H9 (cell line): ENCODE measurements around the gene TCP11X2. TPM values are rescaled to one million over a fixed set of nuclear protein-coding genes. Genes with fewer than 3 reads are reported as not detected.

ENCODE experiments used
- DNase-seq: peaks from one replicate; pipeline ENCODE4 v3.0.0-alpha.2; 2017
- H2AFZ ChIP-seq: one replicate; pipeline ENCODE4 v1.6.1; 2013; ENCODE audit warnings: mild to moderate bottlenecking, low read length, control low read depth, moderate library complexity
- H2AK5ac ChIP-seq: 2 replicates; pipeline ENCODE4 v1.6.1; 2013; ENCODE audit warnings: low read length, control low read depth, mixed read lengths; ENCODE audit not compliant: insufficient read length
- H2BK120ac ChIP-seq: one replicate; pipeline ENCODE4 v1.6.1; 2013; ENCODE audit warnings: low read depth, mild to moderate bottlenecking, low read length, control low read depth, inconsistent platforms; ENCODE audit not compliant: poor library complexity, severe bottlenecking
- H2BK12ac ChIP-seq: 2 replicates; pipeline ENCODE4 v1.6.1; 2013; ENCODE audit warnings: low read length, control low read depth, mixed read lengths, low read depth; ENCODE audit not compliant: insufficient read length
- H2BK15ac ChIP-seq: 2 replicates; pipeline ENCODE4 v1.6.1; 2013; ENCODE audit warnings: low read depth, low read length, control low read depth
- H2BK20ac ChIP-seq: one replicate; pipeline ENCODE4 v1.6.1; 2013; ENCODE audit warnings: low read depth, mild to moderate bottlenecking, low read length, control low read depth, inconsistent platforms; ENCODE audit not compliant: poor library complexity, severe bottlenecking
- H2BK5ac ChIP-seq: 2 replicates; pipeline ENCODE4 v1.6.1; 2013; ENCODE audit warnings: low read length, control low read depth, mixed read lengths; ENCODE audit not compliant: insufficient read length
- H3K14ac ChIP-seq: 2 replicates; pipeline ENCODE4 v1.6.1; 2013; ENCODE audit warnings: low read length, control low read depth; ENCODE audit not compliant: insufficient read depth
- H3K18ac ChIP-seq: 2 replicates; pipeline ENCODE4 v1.6.1; 2013; ENCODE audit warnings: low read depth, mild to moderate bottlenecking, mixed read lengths, low read length, control low read depth; ENCODE audit not compliant: insufficient read length
- H3K23ac ChIP-seq: 2 replicates; pipeline ENCODE4 v1.6.1; 2013; ENCODE audit warnings: low read length, control low read depth, mixed read lengths, low read depth; ENCODE audit not compliant: insufficient read length
- H3K23me2 ChIP-seq: 2 replicates; pipeline ENCODE4 v1.6.1; 2013; ENCODE audit warnings: low read depth, mild to moderate bottlenecking, mixed read lengths, low read length, control low read depth; ENCODE audit not compliant: insufficient read length, poor library complexity, severe bottlenecking
- H3K27ac ChIP-seq: 2 replicates; pipeline ENCODE4 v1.5.1; 2013; ENCODE audit warnings: low read length, control low read depth, mixed read lengths, low read depth; ENCODE audit not compliant: insufficient read length
- H3K27me3 ChIP-seq: 2 replicates; pipeline ENCODE4 v1.6.1; 2013; ENCODE audit warnings: low read length, control low read depth, inconsistent platforms; ENCODE audit not compliant: insufficient read depth
- H3K4ac ChIP-seq: 2 replicates; pipeline ENCODE4 v1.6.1; 2013; ENCODE audit warnings: low read depth, mild to moderate bottlenecking, control low read depth, inconsistent platforms, low read length, moderate library complexity
- H3K4me1 ChIP-seq: 2 replicates; pipeline ENCODE4 v1.6.1; 2013; ENCODE audit warnings: low read length, control low read depth, inconsistent platforms; ENCODE audit not compliant: insufficient read depth
- H3K4me2 ChIP-seq: 2 replicates; pipeline ENCODE4 v1.6.1; 2013; ENCODE audit warnings: low read length, control low read depth, mixed read lengths; ENCODE audit not compliant: insufficient read length, insufficient read depth
- H3K56ac ChIP-seq: 2 replicates; pipeline ENCODE4 v1.6.1; 2013; ENCODE audit warnings: low read depth, mild to moderate bottlenecking, mixed read lengths, low read length, control low read depth; ENCODE audit not compliant: insufficient read length
- H3K79me1 ChIP-seq: 2 replicates; pipeline ENCODE4 v1.6.1; 2013; ENCODE audit warnings: low read depth, mild to moderate bottlenecking, moderate library complexity, low read length, control low read depth, inconsistent platforms; ENCODE audit not compliant: insufficient read depth, poor library complexity, severe bottlenecking
- H3K79me2 ChIP-seq: 2 replicates; pipeline ENCODE4 v1.6.1; 2013; ENCODE audit warnings: low read length, control low read depth, inconsistent platforms; ENCODE audit not compliant: insufficient read depth
- H3K9ac ChIP-seq: 2 replicates; pipeline ENCODE4 v1.6.1; 2013; ENCODE audit warnings: low read length, control low read depth, mixed read lengths; ENCODE audit not compliant: insufficient read length; ENCODE audit errors: extremely low read depth
- H3K9me3 ChIP-seq: one replicate; pipeline ENCODE4 v1.6.1; 2013; ENCODE audit warnings: low read depth, low read length, inconsistent platforms; ENCODE audit not compliant: control insufficient read depth
- H3T11ph ChIP-seq: one replicate; pipeline ENCODE4 v1.6.1; 2013; ENCODE audit warnings: mild to moderate bottlenecking, low read length, control low read depth, inconsistent platforms
- H4K20me1 ChIP-seq: one replicate; pipeline ENCODE4 v1.6.1; 2013; ENCODE audit not compliant: control insufficient read depth, insufficient read length, insufficient read depth
- H4K5ac ChIP-seq: 2 replicates; pipeline ENCODE4 v1.6.1; 2013; ENCODE audit warnings: low read depth, mild to moderate bottlenecking, mixed read lengths, low read length, control low read depth; ENCODE audit not compliant: insufficient read length
- H4K8ac ChIP-seq: replicated peaks from 2 replicates; pipeline ENCODE4 v1.6.1; 2013; ENCODE audit warnings: low read length, control low read depth, mixed read lengths, low read depth; ENCODE audit not compliant: insufficient read length
- H4K91ac ChIP-seq: 2 replicates; pipeline ENCODE4 v1.6.1; 2013; ENCODE audit warnings: low read depth, mild to moderate bottlenecking, moderate library complexity, mixed read lengths, low read length, control low read depth; ENCODE audit not compliant: insufficient read length
- H3K27ac Mint-ChIP-seq, 3 experiments: 2 replicates in 2 of 3; 3 replicates in 1 of 3; pipeline ENCODE4 v1.8.0; 2020 to 2021; ENCODE audit warnings: mixed read lengths in 3 of 3, mild to moderate bottlenecking in 1 of 3, moderate library complexity in 1 of 3
- H3K27me3 Mint-ChIP-seq: 2 replicates; pipeline ENCODE4 v1.8.0; 2021; ENCODE audit warnings: low read depth, mild to moderate bottlenecking, moderate library complexity, mixed read lengths
- H3K36me3 Mint-ChIP-seq, 3 experiments: 2 replicates in 2 of 3; 3 replicates in 1 of 3; pipeline ENCODE4 v1.8.0; 2020 to 2021; ENCODE audit warnings: low read depth in 3 of 3, mixed read lengths in 3 of 3; ENCODE audit not compliant: insufficient read depth in 1 of 3
- H3K4me1 Mint-ChIP-seq, 2 experiments: 2 replicates each; pipeline ENCODE4 v1.8.0; 2020; ENCODE audit warnings: mixed read lengths in 2 of 2
- H3K4me3 Mint-ChIP-seq, 2 experiments: 2 replicates in 1 of 2; 3 replicates in 1 of 2; pipeline ENCODE4 v1.8.0; 2020 to 2021; ENCODE audit warnings: mild to moderate bottlenecking in 2 of 2, mixed read lengths in 2 of 2, moderate library complexity in 1 of 2
- H3K9me3 Mint-ChIP-seq, 2 experiments: 2 replicates in 1 of 2; 3 replicates in 1 of 2; pipeline ENCODE4 v1.8.0; 2020; ENCODE audit warnings: mild to moderate bottlenecking in 2 of 2, mixed read lengths in 2 of 2, moderate library complexity in 1 of 2
- WGBS: extraction: QIAGEN DNeasy Blood & Tissue Kit; methylation state at CpG from one replicate; pipeline ENCODE4 v1.1.7; 2013; ENCODE audit warnings: missing lambda C conversion rate, low lambda C conversion rate, mixed read lengths; ENCODE audit not compliant: insufficient read length; ENCODE audit errors: extremely low coverage; 5-methylcytosine and 5-hydroxymethylcytosine counted together
- total RNA-seq: library from RNA; stranded (reverse); gene quantifications from 2 replicates; pipeline ENCODE4 v1.2.1, GENCODE V29; 2021
- TF ChIP-seq, protein P1 (sequence below): fragments of 200-600 bp; sonication (generic); conservative IDR thresholded peaks from 3 replicates; pipeline ENCODE4 v1.8.0; 2021; ENCODE audit warnings: antibody characterized with exemption, mild to moderate bottlenecking

Gene TCP11X2
- total RNA-seq, 1 experiment from 2014 or later: not detected

DNA sequence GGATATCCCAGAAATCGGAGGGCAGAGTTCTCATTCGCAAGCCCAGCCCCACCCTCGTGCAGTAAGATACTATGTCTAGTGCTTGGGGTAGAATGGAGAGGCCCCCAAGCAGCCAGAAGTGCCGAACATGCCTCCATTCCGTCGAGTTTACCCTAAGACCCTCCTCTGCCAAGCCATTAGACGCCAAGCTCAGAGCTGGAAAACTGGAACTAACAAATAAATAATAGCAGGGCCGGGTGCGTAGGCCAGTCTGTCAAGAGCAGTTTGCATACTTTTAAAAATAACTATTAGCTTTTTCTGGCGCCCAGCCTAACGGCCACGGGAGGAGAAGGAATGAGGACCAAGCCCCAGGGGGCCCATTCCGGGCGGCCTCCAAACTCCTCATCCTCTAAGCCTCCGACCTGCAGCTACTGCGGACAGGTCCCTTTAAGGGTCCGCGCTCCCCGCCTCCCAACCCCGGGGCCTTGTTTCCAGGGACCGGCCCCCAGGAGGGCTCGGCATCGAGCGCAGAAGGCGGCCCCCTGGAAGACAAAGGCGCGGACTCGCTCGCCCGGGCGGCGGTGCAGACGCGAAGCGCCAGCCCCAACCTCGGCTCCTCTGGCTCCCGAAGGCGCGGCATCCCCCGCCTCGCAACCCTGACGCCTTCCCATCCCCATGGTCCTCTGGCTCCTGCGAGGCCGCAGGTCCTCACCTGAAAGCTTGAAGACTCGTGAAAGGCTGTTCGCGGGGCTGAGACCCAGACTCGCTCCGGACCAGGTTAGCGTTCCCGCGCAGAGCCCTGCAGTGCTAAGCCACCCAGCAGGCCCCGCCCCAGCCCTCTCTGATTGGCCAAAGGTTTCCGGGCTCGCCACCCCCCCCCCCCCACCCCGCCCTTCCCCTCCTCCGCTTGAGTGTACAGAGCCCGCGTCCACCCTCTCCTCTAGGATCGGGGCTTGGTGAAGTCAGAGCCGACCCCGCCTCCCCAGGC, 44.6 kb upstream of the TCP11X2 start, which contains the start of gene TMSB15A:
TMSB15A (minus strand) TSS at position 765 of the 967 bp plus-strand sequence.
- Histone ChIP-seq H3K4ac (no peak within 1 kb of the TSS), H3T11ph (no peak within 1 kb of the TSS), H3K4me2 (peak within 1 kb of the TSS; percentile 78), H4K20me1 (no peaks in the 10 kb centered on the region), H3K23me2 (peaks cover 3% of the 10 kb centered on the region), H3K14ac (peak within 1 kb of the TSS; percentile 74), H3K9ac (peak within 1 kb of the TSS; percentile 57), H3K79me1 (no peaks in the 10 kb centered on the region), H2AK5ac (no peak within 1 kb of the TSS), H2BK15ac (no peak within 1 kb of the TSS), H2AFZ (no peak within 1 kb of the TSS), H4K8ac (no peak within 1 kb of the TSS), H3K27ac (no peak within 1 kb of the TSS), H3K4me1 (no peaks in the 10 kb centered on the region), H3K27me3 (no peaks in the 10 kb centered on the region), H3K9me3 (peaks cover 20% of the 10 kb centered on the region), H3K18ac (peak within 1 kb of the TSS; percentile 33), H3K23ac (no peak within 1 kb of the TSS), H2BK12ac (no peak within 1 kb of the TSS), H4K5ac (no peak within 1 kb of the TSS), H3K79me2 (no peaks in the 10 kb centered on the region), H4K91ac (no peak within 1 kb of the TSS), H3K56ac (no peak within 1 kb of the TSS), H2BK5ac (no peak within 1 kb of the TSS), H2BK120ac (no peak within 1 kb of the TSS), H2BK20ac (no peak within 1 kb of the TSS)
- H3K4me3 Mint-ChIP-seq: peak within 1 kb of the TSS; percentile 81 to 91
- TF ChIP-seq, protein P1, sequence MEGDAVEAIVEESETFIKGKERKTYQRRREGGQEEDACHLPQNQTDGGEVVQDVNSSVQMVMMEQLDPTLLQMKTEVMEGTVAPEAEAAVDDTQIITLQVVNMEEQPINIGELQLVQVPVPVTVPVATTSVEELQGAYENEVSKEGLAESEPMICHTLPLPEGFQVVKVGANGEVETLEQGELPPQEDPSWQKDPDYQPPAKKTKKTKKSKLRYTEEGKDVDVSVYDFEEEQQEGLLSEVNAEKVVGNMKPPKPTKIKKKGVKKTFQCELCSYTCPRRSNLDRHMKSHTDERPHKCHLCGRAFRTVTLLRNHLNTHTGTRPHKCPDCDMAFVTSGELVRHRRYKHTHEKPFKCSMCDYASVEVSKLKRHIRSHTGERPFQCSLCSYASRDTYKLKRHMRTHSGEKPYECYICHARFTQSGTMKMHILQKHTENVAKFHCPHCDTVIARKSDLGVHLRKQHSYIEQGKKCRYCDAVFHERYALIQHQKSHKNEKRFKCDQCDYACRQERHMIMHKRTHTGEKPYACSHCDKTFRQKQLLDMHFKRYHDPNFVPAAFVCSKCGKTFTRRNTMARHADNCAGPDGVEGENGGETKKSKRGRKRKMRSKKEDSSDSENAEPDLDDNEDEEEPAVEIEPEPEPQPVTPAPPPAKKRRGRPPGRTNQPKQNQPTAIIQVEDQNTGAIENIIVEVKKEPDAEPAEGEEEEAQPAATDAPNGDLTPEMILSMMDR: no peak
- peaks cover 5 to 11% of the 10 kb centered on the region in 2 experiments; a peak in 3 of 4 replicates for H3K4me1 Mint-ChIP-seq
- peaks cover 25 to 27% (median 26%) of the 10 kb centered on the region in 3 experiments for H3K36me3 Mint-ChIP-seq
- peak within 1 kb of the TSS; percentile 65 to 96 (median 85); a peak in 5 of 7 replicates for H3K27ac Mint-ChIP-seq
- peaks cover 53 to 56% of the 10 kb centered on the region in 2 experiments for H3K9me3 Mint-ChIP-seq
- WGBS: no CpG with 5 or more reads among the region's 62 CpGs
- DNase-seq: peak; percentile 87
- H3K27me3 Mint-ChIP-seq: peaks cover 16% of the 10 kb centered on the region
